ENCODE measurements around the gene PGM2.
A peak's percentile ranks its signal among the peaks of the same experiment; 100 is the strongest.
"Not testable (repeated sequence)": the region's sequence is repeated elsewhere in the genome, so short reads cannot be mapped to it uniquely, and the experiment has no call there.

PGM2 gene

DNA sequence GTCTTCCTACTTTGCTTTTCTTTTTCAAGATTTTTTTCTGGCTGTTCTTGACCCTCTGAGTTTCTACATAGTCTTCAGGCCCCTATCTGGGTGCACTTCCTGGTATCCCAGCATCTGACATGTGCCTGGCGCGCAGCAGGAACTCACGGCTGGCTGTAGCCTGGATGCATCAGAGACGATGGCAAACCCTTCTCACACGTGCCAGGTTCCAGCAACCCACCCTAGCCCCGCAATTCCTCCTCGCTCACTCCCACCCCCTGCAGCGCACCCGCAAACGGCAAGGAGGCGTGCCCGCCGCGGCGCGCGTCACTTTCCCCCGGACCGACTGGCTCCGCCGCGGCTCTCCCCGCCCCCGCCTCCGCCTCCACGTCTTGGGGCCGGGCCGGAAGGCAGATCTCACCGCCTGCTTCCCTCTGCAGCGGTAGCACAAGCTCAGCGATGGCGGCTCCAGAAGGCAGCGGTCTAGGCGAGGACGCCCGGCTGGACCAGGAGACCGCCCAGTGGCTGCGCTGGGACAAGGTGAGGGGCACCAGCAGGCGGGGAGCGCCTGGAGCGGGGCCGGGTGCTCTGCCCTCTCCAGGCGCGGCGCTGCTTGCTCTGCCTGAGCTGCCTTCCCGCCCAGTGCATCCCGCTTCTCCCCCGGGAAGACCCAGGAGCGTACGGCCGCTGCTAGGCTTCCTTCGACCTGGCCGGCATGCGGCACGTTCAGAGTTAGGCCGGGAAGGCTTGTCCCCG lies at the start of gene PGM2:
Gene PGM2 (plus strand): TSS at position 392 of the 735 bp plus-strand sequence. CDS start 47 bp downstream, at position 439.
- peak; percentile 92 for DNase-seq

GRCh38 chr4:37779896-37780295 lies 46.6 kb upstream of the PGM2 start:
- no peak for DNase-seq

- peak; percentile 45 for DNase-seq
Measured at GRCh38 chr4:37780444-37781130, 45.9 kb upstream of the PGM2 start.

GRCh38 chr4:37781131-37781455 lies 45.4 kb upstream of the PGM2 start:
- DNase-seq: no peak

DNA sequence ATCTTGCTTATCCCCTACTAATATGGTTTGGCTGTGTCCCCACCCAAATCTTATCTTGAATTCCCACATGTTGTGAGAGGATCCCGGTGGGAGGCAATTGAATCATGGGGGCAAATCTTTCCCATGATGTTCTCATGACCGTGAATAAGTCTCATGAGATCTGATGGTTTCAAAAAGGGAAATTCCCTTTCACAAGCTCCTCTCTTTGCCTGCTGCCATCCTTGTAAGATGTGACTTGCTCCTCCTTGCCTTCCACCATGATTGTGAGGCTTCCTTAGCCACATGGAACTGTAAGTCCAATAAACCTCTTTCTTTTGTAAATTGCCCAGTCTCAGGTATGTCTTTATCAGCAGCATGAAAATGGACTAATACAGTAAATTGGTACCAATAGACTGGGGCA lies 40.2 kb upstream of the PGM2 start:
- DNase-seq: not testable (repeated sequence)

DNA sequence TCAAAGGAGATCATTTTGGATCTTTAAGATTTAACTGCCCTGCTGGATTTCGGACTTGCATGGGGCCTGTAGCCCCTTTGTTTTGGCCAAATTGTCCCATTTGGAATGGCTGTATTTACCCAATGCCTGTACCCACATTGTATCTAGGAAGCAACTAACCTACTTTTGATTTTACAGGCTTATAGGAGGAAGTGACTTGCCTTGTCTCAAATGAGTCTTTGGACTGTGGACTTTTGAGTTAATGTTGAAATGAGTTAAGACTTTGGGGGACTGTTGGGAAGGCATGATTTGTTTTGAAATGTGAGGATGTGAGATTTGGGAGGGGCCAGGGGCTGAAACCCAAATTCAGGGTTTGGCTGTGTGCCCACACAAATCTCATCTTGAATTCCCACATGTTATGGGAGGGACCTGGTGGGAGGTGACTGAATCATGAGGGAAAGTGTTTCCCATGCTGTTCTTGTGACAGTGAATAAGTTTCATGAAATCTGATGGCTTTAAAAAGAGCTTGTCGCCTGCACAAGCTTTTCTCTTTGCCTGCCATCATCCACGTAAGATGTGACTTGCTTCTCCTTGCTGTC lies 38.5 kb upstream of the PGM2 start:
- not testable (repeated sequence) for DNase-seq

GRCh38 chr4:37788819-37789218 lies 37.7 kb upstream of the PGM2 start:
- DNase-seq: no peak

- no peak for DNase-seq
Measured at GRCh38 chr4:37792241-37792640, 34.2 kb upstream of the PGM2 start.

DNA sequence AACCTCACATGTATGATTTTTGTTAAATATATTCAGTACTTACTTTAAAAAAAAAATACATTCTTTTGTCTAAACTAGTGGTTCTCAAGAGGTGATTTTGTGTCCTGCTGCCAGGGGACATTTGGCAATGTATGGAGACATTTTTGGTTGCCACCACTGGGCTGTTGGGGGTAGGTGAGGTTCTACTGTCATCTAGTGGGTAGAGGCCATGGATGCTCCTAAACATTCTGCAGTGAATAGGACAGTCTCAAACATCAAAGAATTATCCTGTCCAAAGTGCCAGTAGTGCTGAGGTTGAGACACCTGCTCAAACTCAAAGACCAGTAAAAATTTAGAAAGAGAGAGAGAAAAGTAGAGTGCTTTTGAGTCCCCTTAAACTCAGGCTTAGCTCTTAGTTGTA lies 32.9 kb upstream of the PGM2 start:
- peak; percentile 30 for DNase-seq

GRCh38 chr4:37794056-37794455 lies 32.4 kb upstream of the PGM2 start:
- DNase-seq: no peak

- no peak for DNase-seq
Measured at GRCh38 chr4:37795581-37796195, 30.8 kb upstream of the PGM2 start.

- no peak for DNase-seq
Measured at GRCh38 chr4:37797374-37797773, 29.1 kb upstream of the PGM2 start.

DNA sequence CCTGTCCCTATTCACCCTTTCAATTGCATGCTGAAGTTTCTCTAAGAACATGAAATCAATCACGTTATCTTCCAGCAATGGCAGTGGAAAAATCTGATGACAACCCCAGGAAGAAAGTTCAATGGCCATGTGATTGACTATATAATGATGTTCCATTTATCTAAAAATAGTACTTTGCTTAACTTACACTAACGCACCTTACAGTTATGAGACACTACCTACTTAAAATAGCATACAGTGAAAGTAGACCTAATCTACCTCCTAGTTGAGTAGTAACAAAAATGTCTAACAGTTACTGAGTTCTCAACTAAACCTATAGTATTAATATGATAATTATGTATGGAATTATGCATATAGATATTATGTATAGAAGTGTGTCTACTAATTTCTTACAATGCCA lies 28.6 kb upstream of the PGM2 start:
- DNase-seq: no peak

DNA sequence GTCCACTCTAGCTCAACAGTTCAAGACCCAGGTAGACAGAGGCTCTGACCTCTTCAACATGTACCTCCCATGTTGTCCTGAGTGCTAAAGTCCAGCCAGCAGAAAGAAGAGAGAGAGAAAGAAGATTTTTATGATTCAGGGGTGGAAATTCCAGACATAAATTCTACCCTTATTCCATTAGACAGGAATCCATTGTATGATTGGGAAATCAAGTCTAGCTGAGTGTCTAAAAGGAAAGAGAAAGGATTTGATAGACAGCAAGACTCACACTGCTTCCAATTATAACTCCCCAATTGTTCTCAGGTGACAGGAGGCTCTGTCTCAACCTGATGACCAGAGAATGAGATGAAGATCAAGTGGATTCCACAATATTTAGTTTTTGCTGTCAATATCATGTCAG lies 27.9 kb upstream of the PGM2 start:
- no peak for DNase-seq

GRCh38 chr4:37799941-37800554 lies 26.4 kb upstream of the PGM2 start:
- no peak for DNase-seq

DNA sequence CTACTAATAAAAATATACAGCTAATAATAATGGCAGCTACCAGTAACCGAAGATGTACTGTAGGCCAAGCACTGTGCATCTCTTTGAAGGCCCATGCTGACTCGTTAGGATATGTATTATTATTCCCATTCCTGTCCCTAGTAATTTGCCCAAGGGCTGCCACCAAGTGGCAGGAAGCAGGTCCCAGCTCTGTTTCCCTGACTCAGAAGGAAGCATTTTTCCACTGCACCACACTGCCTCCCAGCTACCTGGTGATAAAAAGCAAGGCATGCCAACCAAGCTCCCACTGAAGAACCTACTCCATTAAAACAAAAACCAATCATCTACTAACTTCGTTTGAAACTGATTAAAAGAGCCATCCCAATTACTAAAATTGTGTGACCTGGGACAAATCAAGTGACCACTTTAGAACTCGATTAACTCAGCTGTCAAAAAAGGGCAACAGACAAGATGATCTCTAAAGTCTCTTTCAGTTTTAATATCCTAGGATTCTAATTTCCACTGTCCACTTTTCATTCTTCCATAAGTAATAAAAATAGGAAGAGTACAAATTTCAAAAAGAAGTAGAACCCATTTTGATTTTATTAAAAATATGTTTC lies 24.3 kb upstream of the PGM2 start:
- DNase-seq: peak; percentile 4

- DNase-seq: peak; percentile 51
Measured at GRCh38 chr4:37803348-37803973, 23.0 kb upstream of the PGM2 start.

- no peak for DNase-seq
Measured at GRCh38 chr4:37805091-37805490, 21.4 kb upstream of the PGM2 start.

DNA sequence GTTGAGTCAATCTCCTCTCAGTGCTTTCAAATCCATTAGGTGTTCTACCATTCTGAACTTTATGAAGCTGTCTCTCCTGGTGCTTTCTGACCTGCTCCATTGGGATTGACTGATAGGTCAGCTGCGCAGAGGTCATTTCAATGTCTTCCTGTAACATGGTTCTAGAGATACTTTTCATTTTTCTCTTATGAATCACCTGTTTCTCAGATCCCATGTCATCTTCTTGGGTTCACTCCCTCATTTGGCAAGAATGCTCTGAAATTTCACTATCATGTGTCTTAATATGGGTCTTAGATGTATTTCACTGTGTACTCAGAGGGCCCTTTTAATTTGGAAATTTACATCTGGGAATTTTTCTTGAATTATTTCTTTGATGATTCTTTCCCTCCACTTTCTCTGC lies 13.8 kb upstream of the PGM2 start:
- no peak for DNase-seq

GRCh38 chr4:37815591-37815990 lies 10.9 kb upstream of the PGM2 start:
- no peak for DNase-seq

GRCh38 chr4:37816006-37816405 lies 10.5 kb upstream of the PGM2 start:
- peak; percentile 38 for DNase-seq

- no peak for DNase-seq
Measured at GRCh38 chr4:37816719-37817118, 9.8 kb upstream of the PGM2 start.

DNA sequence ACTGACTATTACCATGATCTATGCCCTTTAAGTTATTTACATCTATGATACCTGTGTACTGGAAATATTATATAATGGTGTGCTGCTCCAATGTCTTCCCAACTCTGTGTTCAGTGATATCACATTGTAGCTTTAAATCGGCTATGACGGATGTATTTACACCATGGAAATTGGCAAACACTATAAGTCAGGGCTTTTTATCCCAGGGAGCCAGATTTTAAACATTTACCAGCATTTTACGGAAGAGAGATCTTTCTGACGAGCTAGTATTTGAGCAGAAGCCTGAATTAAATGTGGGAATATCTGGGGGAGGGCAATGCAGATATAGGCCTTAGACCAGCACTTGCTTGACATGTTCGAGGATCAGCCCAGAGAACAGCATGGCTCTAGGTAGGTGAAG lies 7.7 kb upstream of the PGM2 start:
- no peak for DNase-seq
